ENCODE results near the gene NR5A2. TPM values are rescaled to one million over a fixed set of nuclear protein-coding genes. Genes with fewer than 3 reads are reported as not detected.

Gene NR5A2
- total RNA-seq, 1 donor from 2014 or later, result 0.98 TPM

DNA sequence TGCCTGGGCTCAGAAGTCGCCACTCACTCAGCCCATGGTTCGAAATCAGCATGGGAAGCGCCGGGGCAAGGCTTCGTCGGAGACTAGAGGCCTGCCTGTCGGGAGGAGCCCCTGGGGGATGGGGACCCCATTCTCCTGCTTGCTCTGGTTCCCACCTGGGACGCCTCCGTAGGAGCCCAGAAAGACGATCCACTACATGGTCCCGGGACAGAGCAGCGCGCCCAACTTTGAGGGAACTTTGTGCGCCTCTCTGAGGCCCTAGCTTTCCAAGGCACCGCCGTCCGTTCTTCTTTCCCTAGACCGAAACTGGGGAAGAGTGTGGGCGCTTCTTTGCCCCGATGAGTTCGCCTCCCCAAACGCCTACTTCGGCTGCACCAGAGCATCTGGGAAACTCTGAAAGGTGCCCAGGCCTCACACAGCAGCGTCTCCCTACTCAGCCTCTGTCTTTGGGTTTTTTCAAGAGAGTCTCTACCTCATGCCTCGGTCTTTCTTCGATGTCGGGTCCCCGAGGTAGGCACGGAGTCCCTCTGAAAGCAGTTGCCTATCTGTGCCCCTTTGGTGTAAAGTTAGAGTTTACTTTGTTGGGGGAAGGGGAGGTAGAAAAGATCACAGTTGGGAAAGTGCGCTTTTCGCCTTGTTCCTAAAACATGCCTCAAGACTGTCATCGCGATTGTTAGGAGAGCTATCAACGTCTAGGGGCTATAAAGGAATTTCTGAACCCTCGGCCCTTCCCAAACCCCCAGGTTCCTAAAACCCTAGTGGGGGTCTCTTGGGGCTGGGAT lies 14.0 kb downstream of the NR5A2 start:
- Histone ChIP-seq H3K4me3 (peak overlapping the region; percentile 40 to 41), H3K36me3 (no peaks in the 10 kb centered on the region), H3K4me1 (peaks cover 39% of the 10 kb centered on the region), H3K27me3 (no peaks in the 10 kb centered on the region), H3K27ac (peak overlapping the region; percentile 70), H3K9me3 (no peaks in the 10 kb centered on the region)
- TF ChIP-seq POLR2A (IDR thresholded peaks at IDR 0.05) (no peak), POLR2AphosphoS5 (IDR thresholded peaks at IDR 0.05; ENCODE audit: insufficient read depth in 1 of 2, low read depth in 1 of 2) (no peak)
- TF ChIP-seq, protein P1, sequence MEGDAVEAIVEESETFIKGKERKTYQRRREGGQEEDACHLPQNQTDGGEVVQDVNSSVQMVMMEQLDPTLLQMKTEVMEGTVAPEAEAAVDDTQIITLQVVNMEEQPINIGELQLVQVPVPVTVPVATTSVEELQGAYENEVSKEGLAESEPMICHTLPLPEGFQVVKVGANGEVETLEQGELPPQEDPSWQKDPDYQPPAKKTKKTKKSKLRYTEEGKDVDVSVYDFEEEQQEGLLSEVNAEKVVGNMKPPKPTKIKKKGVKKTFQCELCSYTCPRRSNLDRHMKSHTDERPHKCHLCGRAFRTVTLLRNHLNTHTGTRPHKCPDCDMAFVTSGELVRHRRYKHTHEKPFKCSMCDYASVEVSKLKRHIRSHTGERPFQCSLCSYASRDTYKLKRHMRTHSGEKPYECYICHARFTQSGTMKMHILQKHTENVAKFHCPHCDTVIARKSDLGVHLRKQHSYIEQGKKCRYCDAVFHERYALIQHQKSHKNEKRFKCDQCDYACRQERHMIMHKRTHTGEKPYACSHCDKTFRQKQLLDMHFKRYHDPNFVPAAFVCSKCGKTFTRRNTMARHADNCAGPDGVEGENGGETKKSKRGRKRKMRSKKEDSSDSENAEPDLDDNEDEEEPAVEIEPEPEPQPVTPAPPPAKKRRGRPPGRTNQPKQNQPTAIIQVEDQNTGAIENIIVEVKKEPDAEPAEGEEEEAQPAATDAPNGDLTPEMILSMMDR (IDR thresholded peaks at IDR 0.05), result no peak
- intact Hi-C loops (cut with DNase I), result no loop called here
- DNase-seq (ENCODE audit: extremely low spot score in 2 of 2), result no peak

DNA sequence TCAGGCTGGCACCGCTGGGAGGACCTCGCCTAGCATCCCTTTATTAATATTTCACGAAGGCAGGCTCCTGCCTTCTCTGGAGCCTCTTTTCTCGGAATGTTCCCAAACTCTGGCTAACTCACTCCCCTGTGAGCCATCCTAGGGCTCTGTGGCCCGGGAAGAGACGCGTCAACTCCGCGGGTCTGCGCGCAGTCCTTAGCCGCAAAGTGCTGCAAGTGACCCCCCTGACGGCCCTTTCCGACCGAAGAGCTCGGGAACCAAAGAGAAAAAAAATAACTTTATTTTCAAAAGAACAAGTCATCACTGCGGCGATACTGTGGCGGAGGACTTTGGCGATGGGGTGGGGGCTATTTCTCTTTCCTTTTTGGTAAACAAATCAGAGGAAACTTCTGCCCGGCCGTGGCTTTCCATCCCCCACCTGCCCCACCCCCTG lies 14.6 kb downstream of the NR5A2 start:
- Histone ChIP-seq H3K36me3 (no peaks in the 10 kb centered on the region), H3K4me3 (peak overlapping the region; percentile 40 to 41), H3K27me3 (no peaks in the 10 kb centered on the region), H3K9me3 (no peaks in the 10 kb centered on the region), H3K27ac (peak overlapping the region; percentile 70), H3K4me1 (peaks cover 39% of the 10 kb centered on the region)
- no peak for DNase-seq (ENCODE audit: extremely low spot score in 2 of 2)
- intact Hi-C loops (cut with DNase I), result no loop called here
- no peak for TF ChIP-seq POLR2AphosphoS5 (IDR thresholded peaks at IDR 0.05; ENCODE audit: insufficient read depth in 1 of 2, low read depth in 1 of 2)
- no peak for TF ChIP-seq POLR2A (IDR thresholded peaks at IDR 0.05)
- TF ChIP-seq, protein P1 (IDR thresholded peaks at IDR 0.05), result no peak

DNA sequence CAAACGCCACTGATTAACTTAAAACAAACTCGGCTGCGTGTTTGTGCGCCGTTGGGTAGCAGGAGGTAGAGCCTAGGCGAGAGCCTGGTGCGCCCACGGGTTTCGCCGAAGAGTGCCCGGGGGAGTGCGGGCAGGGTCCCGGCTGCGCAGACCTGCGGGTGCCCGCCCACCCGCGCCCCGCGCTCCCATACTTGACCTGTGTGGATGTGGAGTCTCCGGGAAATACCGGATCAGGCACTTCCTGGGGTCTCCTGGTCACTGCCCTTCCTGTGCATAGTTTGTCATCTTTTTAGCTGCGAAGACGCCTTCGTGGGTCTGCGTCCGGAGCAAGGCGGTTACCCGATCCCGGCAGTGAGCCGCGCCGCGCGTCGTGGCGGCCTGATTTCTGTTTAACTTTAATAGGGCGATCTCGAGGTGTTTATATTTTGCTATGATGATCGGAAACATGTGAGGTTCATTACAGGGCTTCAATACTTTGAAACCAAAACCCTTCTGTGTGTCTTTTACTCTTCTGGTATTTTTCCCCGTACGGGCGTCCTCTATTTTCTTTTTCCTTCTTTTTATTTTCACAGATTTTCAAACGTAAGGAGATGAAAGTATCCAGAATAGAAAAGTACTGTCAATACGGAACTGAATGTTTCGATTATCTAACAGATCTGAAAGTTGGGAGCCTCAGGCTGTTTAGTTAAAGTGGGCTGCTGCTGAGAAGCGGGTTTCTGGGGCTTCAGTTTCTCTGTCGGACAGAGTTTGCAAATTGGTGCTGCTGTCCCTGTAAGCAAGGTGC lies 15.2 kb downstream of the NR5A2 start:
- Histone ChIP-seq H3K9me3 (no peaks in the 10 kb centered on the region), H3K36me3 (no peaks in the 10 kb centered on the region), H3K4me3 (peak overlapping the region; percentile 2 to 40), H3K4me1 (peaks cover 39% of the 10 kb centered on the region), H3K27me3 (no peaks in the 10 kb centered on the region), H3K27ac (peak overlapping the region; percentile 70)
- no peak for TF ChIP-seq POLR2A (IDR thresholded peaks at IDR 0.05)
- TF ChIP-seq POLR2AphosphoS5 (IDR thresholded peaks at IDR 0.05; ENCODE audit: insufficient read depth in 1 of 2, low read depth in 1 of 2), result no peak
- TF ChIP-seq, protein P1 (IDR thresholded peaks at IDR 0.05), result no peak
- intact Hi-C loops (cut with DNase I), result no loop called here
- DNase-seq (ENCODE audit: extremely low spot score in 2 of 2), result no peak

DNA sequence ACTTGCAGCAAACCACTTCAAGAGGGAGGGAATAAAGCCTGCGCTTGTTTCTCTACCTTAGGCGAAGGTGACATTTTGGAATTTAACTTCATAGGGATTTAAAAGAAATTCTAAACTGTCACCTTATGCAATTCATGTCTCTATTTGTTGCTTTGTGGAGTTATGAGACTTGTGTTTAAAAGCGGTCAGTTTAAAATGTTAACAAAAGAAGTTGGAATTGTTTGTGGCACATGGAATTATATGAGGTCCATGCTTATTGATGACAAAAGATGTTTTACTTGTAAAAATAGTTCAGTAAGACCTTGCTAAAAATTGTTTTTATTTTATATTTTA lies 15.8 kb downstream of the NR5A2 start:
- Histone ChIP-seq H3K4me1 (peaks cover 39% of the 10 kb centered on the region), H3K27ac (peak overlapping the region; percentile 70), H3K9me3 (no peaks in the 10 kb centered on the region), H3K36me3 (no peaks in the 10 kb centered on the region), H3K4me3 (peak overlapping the region in 1 of 2 donors; percentile 40), H3K27me3 (no peaks in the 10 kb centered on the region)
- intact Hi-C loops (cut with DNase I), result no loop called here
- DNase-seq (ENCODE audit: extremely low spot score in 2 of 2), result no peak
- TF ChIP-seq POLR2A (IDR thresholded peaks at IDR 0.05), result no peak
- TF ChIP-seq POLR2AphosphoS5 (IDR thresholded peaks at IDR 0.05; ENCODE audit: insufficient read depth in 1 of 2, low read depth in 1 of 2), result no peak
- TF ChIP-seq, protein P1 (IDR thresholded peaks at IDR 0.05), result no peak

Data from vagina (tissue), 2 donors.